Gastroesophageal sphincter (tissue), 3 donors: ENCODE results near the gene NEUROD2.

Source experiments
- CTCF ChIP-seq, 4 experiments: fragments of 200-600 bp in 2 of 4; fragments of 450-650 bp in 2 of 4; sonication (generic) in 1 of 4; IDR thresholded peaks; one replicate each; pipeline ENCODE4 v1.5.1; 2017 to 2019; ENCODE audit warnings: antibody characterized with exemption in 4 of 4, mild to moderate bottlenecking in 2 of 4, moderate library complexity in 2 of 4
- POLR2A ChIP-seq, 2 donors: fragments of 450-650 bp; IDR thresholded peaks; one replicate each; pipeline ENCODE4 v1.6.1; 2017; ENCODE audit warnings: antibody characterized with exemption in 2 of 2, mild to moderate bottlenecking in 2 of 2, moderate library complexity in 1 of 2

GRCh38 chr17:39608142-39608981 lies 642 bp upstream of the NEUROD2 start:
- TF ChIP-seq CTCF (IDR thresholded peaks at IDR 0.05) (no peak), POLR2A (IDR thresholded peaks at IDR 0.05) (no peak)
